ENCODE data around the gene NAP1L3. TPM values are rescaled to one million over a fixed set of nuclear protein-coding genes. Genes with fewer than 3 reads are reported as not detected.
A peak's percentile ranks its signal among the peaks of the same experiment; 100 is the strongest.

The NAP1L3 gene, protein sequence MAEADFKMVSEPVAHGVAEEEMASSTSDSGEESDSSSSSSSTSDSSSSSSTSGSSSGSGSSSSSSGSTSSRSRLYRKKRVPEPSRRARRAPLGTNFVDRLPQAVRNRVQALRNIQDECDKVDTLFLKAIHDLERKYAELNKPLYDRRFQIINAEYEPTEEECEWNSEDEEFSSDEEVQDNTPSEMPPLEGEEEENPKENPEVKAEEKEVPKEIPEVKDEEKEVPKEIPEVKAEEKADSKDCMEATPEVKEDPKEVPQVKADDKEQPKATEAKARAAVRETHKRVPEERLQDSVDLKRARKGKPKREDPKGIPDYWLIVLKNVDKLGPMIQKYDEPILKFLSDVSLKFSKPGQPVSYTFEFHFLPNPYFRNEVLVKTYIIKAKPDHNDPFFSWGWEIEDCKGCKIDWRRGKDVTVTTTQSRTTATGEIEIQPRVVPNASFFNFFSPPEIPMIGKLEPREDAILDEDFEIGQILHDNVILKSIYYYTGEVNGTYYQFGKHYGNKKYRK
- polyA plus RNA-seq (2013, experiment 1 of 2; ENCODE audit: insufficient read length) = 7.6 TPM
- 7.3 TPM for polyA plus RNA-seq (2013, experiment 2 of 2; ENCODE audit: insufficient read length)

DNA sequence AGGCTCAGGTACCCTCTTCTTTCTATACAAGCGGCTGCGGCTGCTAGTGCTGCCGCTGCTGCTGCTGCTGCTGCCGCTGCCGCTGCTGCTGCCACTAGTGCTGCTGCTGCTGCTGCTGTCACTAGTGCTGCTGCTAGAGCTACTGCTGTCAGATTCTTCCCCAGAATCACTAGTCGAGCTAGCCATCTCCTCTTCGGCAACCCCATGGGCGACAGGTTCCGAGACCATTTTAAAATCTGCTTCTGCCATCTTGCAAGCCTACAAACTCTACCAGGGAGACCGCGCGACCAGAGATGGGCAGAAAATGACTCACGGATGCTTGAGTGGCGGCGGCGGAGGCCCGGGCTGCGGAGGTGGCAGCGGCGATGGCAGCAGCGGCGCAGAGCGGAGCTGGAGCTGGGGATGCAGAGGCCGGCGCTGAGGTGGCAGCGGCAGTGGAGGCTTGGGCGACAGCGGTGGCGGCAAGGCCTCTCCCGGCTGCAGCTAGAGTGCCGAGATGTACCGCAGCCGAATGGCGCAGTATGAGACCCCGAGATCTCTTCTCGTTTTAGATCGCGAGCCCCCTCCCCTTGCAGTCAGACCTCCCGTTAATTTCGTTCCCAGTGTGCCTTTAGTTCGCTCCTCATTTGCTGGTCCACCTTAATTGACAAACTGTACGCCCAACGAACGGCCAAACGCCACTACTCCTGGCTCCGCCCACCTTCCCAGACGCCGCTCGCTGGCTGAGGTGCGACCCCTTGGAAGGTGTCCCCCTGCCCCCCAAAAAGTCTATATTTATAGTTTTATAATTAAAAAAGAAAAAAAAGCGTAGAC, at the start of gene NAP1L3:
Gene NAP1L3, minus strand, starts transcription at position 523 of the 813 bp plus-strand sequence. Its CDS starts 274 bp downstream, at position 249.
- DNase-seq = peak; percentile 86

DNA sequence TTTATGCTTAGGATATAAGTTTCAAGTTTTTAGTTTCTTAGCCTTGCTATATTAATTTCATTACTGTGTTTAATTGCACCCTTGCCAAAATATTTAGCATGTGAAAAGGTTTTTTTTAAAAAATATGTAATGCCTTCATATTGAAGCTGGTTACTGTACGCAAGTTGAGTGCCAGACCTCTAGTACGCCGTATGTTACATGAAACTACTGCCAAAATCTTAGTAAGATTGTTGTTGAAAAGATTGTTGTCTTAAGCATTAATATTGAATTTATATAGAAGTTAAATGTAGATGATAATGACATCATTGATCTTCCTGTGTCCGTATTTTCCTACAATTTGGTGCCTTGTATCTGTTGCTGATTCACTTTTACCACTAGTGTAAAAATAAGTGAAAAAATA, 37.7 kb upstream of the NAP1L3 start:
- DNase-seq = no peak

DNA sequence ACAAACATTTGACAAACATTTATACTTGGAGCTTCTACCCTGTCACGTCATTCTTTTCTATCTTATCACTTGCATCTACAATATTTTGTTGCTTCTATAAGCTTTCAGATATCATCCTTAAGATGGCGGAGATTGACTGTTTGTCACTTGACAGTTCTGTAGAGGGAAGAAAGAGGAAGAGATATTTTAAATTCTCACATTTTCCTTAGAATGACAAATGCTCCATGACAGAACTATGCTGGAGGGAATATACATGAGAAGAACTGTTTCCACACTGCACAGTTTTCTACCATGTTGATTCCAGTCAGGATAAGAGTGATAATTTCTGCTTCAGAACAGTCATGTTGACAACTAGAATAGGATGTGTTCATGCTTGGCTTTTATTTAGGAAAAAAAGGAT, 30.3 kb upstream of the NAP1L3 start:
- DNase-seq = no peak

DNA sequence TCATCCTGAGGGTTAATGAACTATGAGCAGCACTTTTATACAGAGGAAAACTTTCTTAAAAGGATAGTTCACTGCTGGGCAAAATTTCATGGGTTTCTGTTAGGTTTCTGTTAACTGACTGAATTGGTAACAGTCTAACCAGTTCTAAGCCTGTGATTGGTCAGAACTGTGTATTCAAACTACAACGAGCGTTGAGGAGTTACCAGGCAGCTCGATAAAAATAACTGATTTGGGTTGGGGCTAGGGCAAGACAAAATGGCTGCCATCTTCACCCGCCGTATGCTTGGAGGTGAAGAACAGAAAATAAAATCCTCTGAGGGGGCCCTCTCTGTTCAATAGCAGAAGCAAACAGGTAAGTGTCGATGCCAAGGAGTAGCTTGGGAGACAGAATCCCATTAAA, 22.6 kb upstream of the NAP1L3 start:
- no peak for DNase-seq

DNA sequence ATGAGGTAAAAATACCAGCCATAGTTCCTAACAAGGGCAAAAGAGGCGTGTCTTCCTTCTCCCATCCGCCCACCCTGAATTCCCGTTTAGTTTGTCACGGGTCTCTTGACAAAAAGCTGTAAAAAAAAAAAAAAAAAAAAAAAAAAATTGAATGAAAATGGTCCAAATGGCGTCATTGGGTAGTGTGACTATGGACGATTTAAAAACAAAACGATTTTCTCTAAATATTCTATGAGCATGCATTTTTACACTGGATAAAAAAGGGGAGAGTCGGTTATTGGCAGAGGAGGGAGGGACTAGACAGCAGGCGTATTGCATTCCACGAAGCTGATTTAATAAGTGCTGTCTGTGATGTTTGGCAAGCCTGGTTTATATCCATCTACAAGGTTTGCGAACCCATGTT, 492 bp upstream of the NAP1L3 start, which contains the start of gene FAM133A:
Gene FAM133A, plus strand, starts transcription at position 338 of the 403 bp plus-strand sequence. CDS start 35,214 bp downstream, outside the sequence.
- DNase-seq = peak; percentile 64

DNA sequence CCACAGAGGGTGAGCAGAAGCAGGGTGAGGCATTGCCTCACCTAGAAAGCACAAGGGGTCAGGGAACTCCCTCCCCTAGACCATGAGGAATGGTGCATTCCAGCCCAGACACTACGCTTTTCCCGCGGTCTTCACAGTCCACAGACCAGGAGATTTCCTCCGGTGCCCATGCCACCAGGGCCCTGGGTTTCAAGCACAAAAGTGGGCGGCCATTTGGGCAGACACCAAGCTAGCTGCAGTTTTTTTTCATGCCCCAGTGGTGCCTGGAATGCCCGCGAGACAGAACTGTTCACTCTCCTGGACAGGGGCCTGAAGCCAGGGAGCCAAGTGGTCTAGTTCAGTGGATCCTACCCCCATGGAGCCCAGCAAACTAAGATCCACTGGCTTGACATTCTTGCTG, 12.8 kb downstream of the NAP1L3 start:
- no peak for DNase-seq

DNA sequence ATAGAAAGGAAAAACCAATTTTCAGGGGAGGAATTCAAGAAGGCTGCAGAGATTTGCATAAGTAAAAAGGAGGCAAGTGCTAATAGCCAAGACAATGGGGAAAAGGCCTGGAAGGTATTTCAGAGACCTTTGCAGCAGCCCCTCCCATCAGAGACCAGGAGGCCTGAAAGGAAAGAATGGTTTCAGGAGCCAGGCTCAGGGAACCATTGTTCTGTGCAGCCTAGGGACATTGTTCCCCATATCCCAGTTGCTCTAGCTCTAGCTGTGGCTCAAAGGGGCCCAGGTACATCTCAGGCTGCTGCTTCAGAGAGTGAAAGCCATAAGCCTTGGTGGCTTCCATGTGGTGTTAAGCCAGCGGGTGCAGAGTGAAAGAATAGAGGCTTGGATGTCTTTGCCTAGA, 24.0 kb downstream of the NAP1L3 start:
- no peak for DNase-seq

DNA sequence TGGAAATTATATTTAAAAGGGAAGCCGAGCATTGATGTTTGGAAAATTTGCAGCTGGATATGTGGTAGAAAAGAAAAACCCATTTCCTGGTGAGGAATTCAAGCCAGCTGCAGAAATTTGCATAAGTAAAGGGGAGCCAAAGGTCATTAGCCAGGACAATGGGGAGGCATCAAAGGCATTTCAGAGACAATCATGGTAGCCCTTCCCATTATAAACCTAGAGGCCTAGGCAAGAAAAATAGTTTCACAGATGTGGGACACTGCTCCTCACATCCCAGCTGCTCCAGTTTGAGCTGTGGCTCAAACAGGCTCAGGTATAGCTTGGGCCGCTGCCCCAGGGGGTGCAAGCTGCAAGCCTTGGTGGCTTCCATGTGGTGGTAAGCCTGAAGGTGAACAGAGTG, 35.8 kb downstream of the NAP1L3 start:
- DNase-seq = no peak

All from fibroblast of skin of abdomen (primary cell).